ENCODE results near the gene KRT4.

KRT4 gene

GRCh38 chr12:52812073-52812400, 1.9 kb downstream of the KRT4 start:
- no peak for FAIRE-seq
- TF ChIP-seq POLR2A (IDR thresholded peaks at IDR 0.05; ENCODE audit: low read depth, low read length) (no peak), TAF1 (IDR thresholded peaks at IDR 0.05; ENCODE audit: borderline replicate concordance, low read depth, low read length) (no peak), POLR2AphosphoS5 (IDR thresholded peaks at IDR 0.05; ENCODE audit: low read depth, low read length) (no peak)
- DNase-seq (ENCODE audit: insufficient read length): no peak

- FAIRE-seq (no peak), DNase-seq (ENCODE audit: insufficient read length) (no peak)
- no peak for TF ChIP-seq POLR2AphosphoS5 (IDR thresholded peaks at IDR 0.05; ENCODE audit: low read depth, low read length)
- TF ChIP-seq TAF1 (IDR thresholded peaks at IDR 0.05; ENCODE audit: borderline replicate concordance, low read depth, low read length): no peak
- no peak for TF ChIP-seq POLR2A (IDR thresholded peaks at IDR 0.05; ENCODE audit: low read depth, low read length)
These were observed 2.5 kb downstream of the KRT4 start for GRCh38 chr12:52811191-52812072.

DNA sequence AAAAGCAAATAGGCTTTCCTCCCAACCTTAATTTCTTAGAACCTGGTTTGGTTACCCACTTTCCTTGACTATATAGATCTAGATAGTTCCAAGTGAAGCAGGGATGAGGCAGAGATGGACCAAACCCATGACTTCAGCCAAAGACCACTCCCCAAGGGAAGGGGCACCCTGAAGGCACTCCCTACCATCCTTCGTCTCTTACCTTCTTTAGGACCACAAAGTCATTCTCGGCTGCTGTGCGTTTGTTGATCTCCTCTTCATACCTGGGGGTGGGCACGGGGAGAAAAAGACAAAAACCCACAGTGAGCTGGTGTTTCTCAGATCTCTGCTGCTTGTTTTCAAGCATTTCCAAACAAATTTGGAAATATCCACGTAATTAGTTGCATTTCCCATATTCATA, 3.4 kb downstream of the KRT4 start:
- TF ChIP-seq POLR2AphosphoS5 (IDR thresholded peaks at IDR 0.05; ENCODE audit: low read depth, low read length) (no peak), TAF1 (IDR thresholded peaks at IDR 0.05; ENCODE audit: borderline replicate concordance, low read depth, low read length) (no peak), POLR2A (IDR thresholded peaks at IDR 0.05; ENCODE audit: low read depth, low read length) (no peak)
- FAIRE-seq: no peak
- no peak for DNase-seq (ENCODE audit: insufficient read length)

- TF ChIP-seq TAF1 (IDR thresholded peaks at IDR 0.05; ENCODE audit: borderline replicate concordance, low read depth, low read length): no peak
- no peak for TF ChIP-seq POLR2A (IDR thresholded peaks at IDR 0.05; ENCODE audit: low read depth, low read length)
- no peak for TF ChIP-seq POLR2AphosphoS5 (IDR thresholded peaks at IDR 0.05; ENCODE audit: low read depth, low read length)
- FAIRE-seq (no peak), DNase-seq (ENCODE audit: insufficient read length) (no peak)
These were observed 4.8 kb downstream of the KRT4 start for GRCh38 chr12:52809166-52809565.

DNA sequence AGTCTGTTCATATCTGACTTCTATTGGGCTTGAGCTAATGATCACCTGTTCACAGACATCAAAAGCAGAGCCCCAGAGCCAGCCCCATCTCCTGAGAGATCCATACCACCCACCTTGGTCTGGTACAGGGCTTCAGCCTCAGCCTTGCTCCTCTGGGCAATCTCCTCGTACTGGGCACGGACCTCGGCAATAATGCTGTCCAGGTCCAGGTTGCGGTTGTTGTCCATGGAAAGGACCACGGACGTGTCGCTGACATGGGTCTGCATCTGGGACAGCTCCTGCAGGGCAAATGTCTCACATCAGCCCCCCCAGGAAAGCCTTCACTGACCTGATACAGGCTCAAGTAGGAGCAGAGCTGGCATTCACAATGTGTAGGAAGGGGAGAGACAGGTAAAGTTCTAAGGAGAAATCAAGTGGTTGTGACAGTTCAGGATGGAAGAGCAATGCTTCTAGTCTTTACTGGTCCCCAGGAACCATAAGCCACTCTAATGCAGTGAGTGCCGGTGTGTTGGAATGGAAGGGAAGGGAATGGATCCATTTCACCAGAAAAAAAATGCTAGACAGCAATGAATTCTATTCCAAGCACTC, 5.2 kb downstream of the KRT4 start:
- DNase-seq (ENCODE audit: insufficient read length): no peak
- TF ChIP-seq TAF1 (IDR thresholded peaks at IDR 0.05; ENCODE audit: borderline replicate concordance, low read depth, low read length) (no peak), POLR2A (IDR thresholded peaks at IDR 0.05; ENCODE audit: low read depth, low read length) (no peak), POLR2AphosphoS5 (IDR thresholded peaks at IDR 0.05; ENCODE audit: low read depth, low read length) (no peak)
- no peak for FAIRE-seq

- DNase-seq (ENCODE audit: insufficient read length): no peak
- TF ChIP-seq POLR2AphosphoS5 (IDR thresholded peaks at IDR 0.05; ENCODE audit: low read depth, low read length): no peak
- no peak for TF ChIP-seq POLR2A (IDR thresholded peaks at IDR 0.05; ENCODE audit: low read depth, low read length)
- TF ChIP-seq TAF1 (IDR thresholded peaks at IDR 0.05; ENCODE audit: borderline replicate concordance, low read depth, low read length): no peak
- FAIRE-seq: no peak
These were observed 6.1 kb downstream of the KRT4 start for GRCh38 chr12:52807544-52808470.

GRCh38 chr12:52806821-52807543, 6.9 kb downstream of the KRT4 start:
- no peak for FAIRE-seq
- no peak for TF ChIP-seq POLR2AphosphoS5 (IDR thresholded peaks at IDR 0.05; ENCODE audit: low read depth, low read length)

DNA sequence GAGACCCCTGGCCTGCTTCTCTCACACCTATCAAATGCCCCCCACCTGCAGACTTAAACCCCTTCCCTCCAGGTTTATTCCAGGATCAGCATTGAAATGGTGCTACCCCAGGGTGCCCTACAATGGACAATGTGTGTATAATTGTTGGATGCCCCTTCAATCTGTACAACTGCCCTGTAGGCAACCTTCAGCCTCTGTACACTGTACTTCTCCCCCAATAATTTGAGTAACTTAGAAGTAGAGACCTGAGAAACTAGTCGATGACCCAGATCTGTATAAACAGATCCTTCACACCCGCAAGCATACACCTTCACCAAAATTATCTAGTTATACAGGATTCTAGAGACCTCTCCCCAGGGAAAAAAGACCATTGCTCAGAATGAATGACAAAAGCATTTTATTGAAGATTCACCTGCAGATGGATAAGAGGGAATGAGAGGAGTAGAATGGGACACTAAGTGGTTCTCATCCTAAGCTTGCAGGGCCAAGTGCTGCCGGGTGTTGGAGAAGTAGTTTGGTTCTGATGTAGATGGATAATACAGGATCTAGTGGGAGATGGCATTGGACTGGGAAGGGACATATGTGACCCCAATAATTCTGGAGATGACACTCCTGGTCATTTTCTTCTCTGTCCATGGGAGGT, 7.6 kb downstream of the KRT4 start:
- FAIRE-seq (no peak), DNase-seq (ENCODE audit: insufficient read length) (no peak)
- TF ChIP-seq TAF1 (IDR thresholded peaks at IDR 0.05; ENCODE audit: borderline replicate concordance, low read depth, low read length) (no peak), POLR2A (IDR thresholded peaks at IDR 0.05; ENCODE audit: low read depth, low read length) (no peak), POLR2AphosphoS5 (IDR thresholded peaks at IDR 0.05; ENCODE audit: low read depth, low read length) (no peak)

More at GRCh38 chr12:52806821-52807543, 6.9 kb downstream of the KRT4 start:
- no peak for DNase-seq (ENCODE audit: insufficient read length)

DNA sequence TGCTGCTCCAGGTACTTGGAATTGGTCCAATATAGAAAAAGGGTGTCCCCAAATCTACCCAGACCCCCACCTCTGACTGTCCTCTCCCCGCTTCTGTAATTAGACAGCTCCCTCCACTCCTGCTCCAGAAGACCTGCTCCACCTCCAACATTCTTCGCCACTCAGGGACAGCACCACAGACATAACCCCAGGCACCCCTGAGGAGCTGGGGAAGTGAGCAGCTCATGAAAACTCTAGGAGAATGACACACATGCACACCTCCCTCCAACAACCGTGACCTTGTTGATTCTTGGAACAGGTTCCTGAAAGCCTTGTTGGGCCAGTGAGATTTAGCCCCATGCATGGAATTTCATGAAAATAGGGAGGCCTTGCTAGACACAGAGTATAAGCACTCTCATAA, 8.2 kb downstream of the KRT4 start:
- no peak for DNase-seq (ENCODE audit: insufficient read length)
- no peak for TF ChIP-seq POLR2AphosphoS5 (IDR thresholded peaks at IDR 0.05; ENCODE audit: low read depth, low read length)
- TF ChIP-seq TAF1 (IDR thresholded peaks at IDR 0.05; ENCODE audit: borderline replicate concordance, low read depth, low read length): no peak
- no peak for TF ChIP-seq POLR2A (IDR thresholded peaks at IDR 0.05; ENCODE audit: low read depth, low read length)
- no peak for FAIRE-seq

- DNase-seq (ENCODE audit: insufficient read length): no peak
- FAIRE-seq: no peak
- no peak for TF ChIP-seq POLR2A (IDR thresholded peaks at IDR 0.05; ENCODE audit: low read depth, low read length)
- no peak for TF ChIP-seq POLR2AphosphoS5 (IDR thresholded peaks at IDR 0.05; ENCODE audit: low read depth, low read length)
- TF ChIP-seq TAF1 (IDR thresholded peaks at IDR 0.05; ENCODE audit: borderline replicate concordance, low read depth, low read length): no peak
These were observed 8.9 kb downstream of the KRT4 start for GRCh38 chr12:52805000-52805399.

Data from GM12892 (cell line).